PFSK-1 (cell line): ENCODE data around the gene MRPS18B.
A peak's percentile ranks its signal among the peaks of the same experiment; 100 is the strongest.

Experiments
- FOXP2 ChIP-seq: optimal IDR thresholded peaks from 2 replicates; pipeline ENCODE3; 2011; ENCODE audit warnings: borderline replicate concordance, control low read depth, inconsistent platforms; ENCODE audit not compliant: insufficient read depth; ENCODE audit errors: extremely low read length, extremely low read depth
- POLR2AphosphoS5 ChIP-seq: IDR thresholded peaks from 2 replicates; pipeline ENCODE4 v1.6.1; 2012; ENCODE audit warnings: low read depth, mild to moderate bottlenecking, control low read depth, low read length, moderate library complexity
- REST ChIP-seq, 2 experiments: IDR thresholded peaks; 2 replicates each; pipeline versions ENCODE4 v1.6.1 to v1.8.0; 2011 to 2012; ENCODE audit warnings: low read depth in 2 of 2, low read length in 2 of 2, control low read depth in 1 of 2, inconsistent platforms in 1 of 2, mild to moderate bottlenecking in 1 of 2, moderate library complexity in 1 of 2; ENCODE audit not compliant: insufficient read depth in 1 of 2
- SIN3A ChIP-seq: IDR thresholded peaks from 2 replicates; pipeline ENCODE4 v1.6.1; 2012; ENCODE audit warnings: mild to moderate bottlenecking, low read length, moderate library complexity, borderline replicate concordance; ENCODE audit not compliant: insufficient read depth
- TAF1 ChIP-seq: IDR thresholded peaks from 2 replicates; pipeline ENCODE4 v1.6.1; 2012; ENCODE audit warnings: low read length, control low read depth, borderline replicate concordance; ENCODE audit not compliant: insufficient read depth

MRPS18B gene

GRCh38 chr6:30616811-30617564 lies 652 bp upstream of the MRPS18B start, which contains the start of gene PPP1R10:
Gene PPP1R10 (minus strand): TSS chr6:30617243. CDS start chr6:30609944, 7,299 bp downstream.
- TF ChIP-seq SIN3A (peak; percentile 53; the same call in 1 of the 2 replicates), REST (IDR thresholded peaks at IDR 0.05; ENCODE audit: insufficient read depth in 1 of 2, low read depth in 2 of 2, low read length in 2 of 2) (peak in 1 of 2 experiments; percentile 78; a peak in 1 of 4 replicates), TAF1 (peak; percentile 100), FOXP2 (no peak), POLR2AphosphoS5 (peak; percentile 100)

- TF ChIP-seq TAF1 (no peak), FOXP2 (no peak), POLR2AphosphoS5 (no peak; the same call in 1 of the 2 replicates), REST (IDR thresholded peaks at IDR 0.05; ENCODE audit: insufficient read depth in 1 of 2, low read depth in 2 of 2, low read length in 2 of 2) (no peak), SIN3A (no peak)
Measured at GRCh38 chr6:30618270-30618797, 694 bp downstream of the MRPS18B start.

- no peak for TF ChIP-seq REST (IDR thresholded peaks at IDR 0.05; ENCODE audit: insufficient read depth in 1 of 2, low read depth in 2 of 2, low read length in 2 of 2)
- TF ChIP-seq FOXP2 = no peak
- no peak for TF ChIP-seq TAF1
- TF ChIP-seq POLR2AphosphoS5 = no peak
- TF ChIP-seq SIN3A = no peak
Measured at GRCh38 chr6:30619561-30619960, 1.9 kb downstream of the MRPS18B start.

- TF ChIP-seq TAF1 (no peak), REST (IDR thresholded peaks at IDR 0.05; ENCODE audit: insufficient read depth in 1 of 2, low read depth in 2 of 2, low read length in 2 of 2) (no peak), FOXP2 (no peak), SIN3A (no peak)
Measured at GRCh38 chr6:30625511-30625910, 7.9 kb downstream of the MRPS18B start.
